Measurements from ENCODE around the gene IRF6.
"Not testable (repeated sequence)": the region's sequence is repeated elsewhere in the genome, so short reads cannot be mapped to it uniquely, and the experiment has no call there.

IRF6 gene

DNA sequence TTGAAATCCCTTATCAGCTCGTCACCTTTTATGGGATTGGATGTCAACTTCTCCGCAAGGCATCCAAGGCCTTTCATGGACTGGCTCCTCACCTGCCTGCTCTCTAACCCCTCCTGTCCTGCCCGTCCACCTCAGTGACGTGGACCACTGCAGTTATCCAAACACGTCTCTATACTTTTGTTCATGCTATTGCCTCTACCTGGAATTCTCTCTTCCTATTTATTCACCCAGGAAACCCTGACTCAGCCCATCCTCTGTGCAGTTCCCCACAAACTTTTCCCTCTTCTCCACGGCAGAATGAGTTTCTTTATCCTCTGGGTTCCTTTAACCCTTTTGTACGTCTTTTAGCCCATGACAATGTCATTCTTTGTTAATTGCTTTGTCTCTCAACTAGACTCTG is 16.8 kb upstream of the IRF6 start:
- DNase-seq: no peak

DNA sequence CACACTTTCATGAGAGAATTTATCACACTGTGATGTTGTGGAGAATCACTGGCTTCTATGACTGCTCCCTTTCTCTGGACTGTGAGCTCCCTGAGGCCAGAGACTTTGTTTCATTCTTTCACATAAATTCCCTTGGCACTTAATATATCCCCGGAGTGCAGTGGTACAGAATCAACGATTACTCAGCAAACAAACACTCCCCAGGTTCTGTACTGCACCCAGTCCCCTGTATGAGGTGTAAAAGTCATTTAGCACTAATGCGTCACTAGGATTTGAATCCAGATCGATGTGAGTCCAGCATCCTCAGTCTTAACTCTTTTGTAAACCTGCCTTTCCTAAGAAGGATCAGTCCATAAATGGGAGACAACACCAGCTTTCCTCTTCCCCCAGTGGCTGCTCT is 15.0 kb upstream of the IRF6 start:
- no peak for DNase-seq

DNA sequence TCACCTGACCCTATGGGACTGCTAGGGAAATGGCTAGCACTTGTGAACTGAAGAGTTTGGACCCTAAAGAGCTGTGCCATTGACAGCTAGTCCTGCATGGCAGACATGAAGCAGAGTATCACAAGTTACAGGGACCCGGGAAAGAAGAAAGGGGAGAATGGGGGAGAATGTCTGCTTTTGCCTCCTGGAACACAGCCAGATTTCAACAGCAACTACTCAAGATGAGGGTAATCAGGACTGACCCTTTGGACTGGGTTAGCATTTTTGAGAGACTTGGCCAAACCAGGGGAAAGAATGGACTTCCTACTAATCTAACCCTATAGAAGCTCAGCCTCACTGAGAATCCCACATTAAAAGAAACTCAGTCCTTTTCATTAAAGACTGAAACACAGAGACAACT is 13.1 kb upstream of the IRF6 start:
- no peak for DNase-seq

DNA sequence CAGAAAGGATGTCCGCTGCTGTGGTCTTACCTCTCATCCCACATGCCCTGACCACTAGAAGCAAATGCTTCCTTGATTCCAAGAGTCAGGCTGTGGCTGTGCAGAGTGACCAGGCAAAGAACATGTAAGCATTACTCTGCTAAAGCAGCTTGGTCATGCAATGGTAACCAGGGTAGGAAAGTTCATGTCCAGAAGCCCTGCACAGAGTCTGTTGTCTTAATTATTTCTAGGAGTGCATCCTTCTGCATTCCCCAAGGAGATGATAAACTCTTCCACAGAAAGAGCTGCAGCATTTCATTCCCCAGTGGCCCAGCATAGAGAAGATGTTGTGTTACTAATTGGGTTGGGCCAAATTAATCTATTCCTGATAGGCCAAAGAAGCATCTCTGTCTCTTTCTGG is 11.7 kb upstream of the IRF6 start:
- DNase-seq: no peak

DNA sequence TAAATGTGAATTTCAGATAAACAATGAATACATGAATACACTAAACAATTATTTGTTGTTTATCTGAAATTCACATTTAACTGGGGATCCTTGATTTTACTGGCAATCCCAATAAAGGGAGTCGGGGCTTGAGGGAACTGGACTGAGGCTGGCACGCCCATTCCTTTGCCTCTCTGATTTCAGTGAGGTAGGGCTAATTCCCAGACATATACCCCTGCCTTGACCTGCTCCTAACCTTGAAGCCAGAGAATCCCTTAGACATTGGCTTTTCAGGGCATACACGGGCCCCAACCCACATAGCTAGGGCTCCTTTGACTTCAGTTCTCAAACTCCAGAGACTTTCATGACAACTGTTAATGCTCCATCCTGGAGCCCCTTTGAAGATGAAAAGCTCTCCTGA is 11.0 kb upstream of the IRF6 start:
- no peak for DNase-seq

DNA sequence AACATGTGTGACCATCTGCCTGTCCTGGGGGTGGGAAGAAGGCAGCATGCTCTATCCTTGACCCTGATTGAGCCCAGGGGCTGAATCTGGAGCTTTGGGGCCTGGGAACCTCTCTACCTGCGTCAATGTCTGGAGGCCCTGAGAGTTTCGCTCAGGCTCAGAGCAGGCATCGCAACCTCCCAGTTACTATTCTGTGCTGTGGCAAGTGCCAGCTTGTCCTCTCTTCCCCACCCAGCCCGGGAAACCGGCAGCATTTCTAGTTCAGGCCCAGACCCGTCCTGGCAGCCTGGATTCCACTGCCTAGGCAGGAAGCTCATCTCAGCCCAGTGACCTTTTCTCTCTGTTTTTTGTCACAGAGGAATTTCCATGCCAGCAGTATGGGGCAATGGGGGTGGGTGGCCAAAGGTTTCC is 10.0 kb upstream of the IRF6 start:
- peak; percentile 86 for DNase-seq

DNA sequence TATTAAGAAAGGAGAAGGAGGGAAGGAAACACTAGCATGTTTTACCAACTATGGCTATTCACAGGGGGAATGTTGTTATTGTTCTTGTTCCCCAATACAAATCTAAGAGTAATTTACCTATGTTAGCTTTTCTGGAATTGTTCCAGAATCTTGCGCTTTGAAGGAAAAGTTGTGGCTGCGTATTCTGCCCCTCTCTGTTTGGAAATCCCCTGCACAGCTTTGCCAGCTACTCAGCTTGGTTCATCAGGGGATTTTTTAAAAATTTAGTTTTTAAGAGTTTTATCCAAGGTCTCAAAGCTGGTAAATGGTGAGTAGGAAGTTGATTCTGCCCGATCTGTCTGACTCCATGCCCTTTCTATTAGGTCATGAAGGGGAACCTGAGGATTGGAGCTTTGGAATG is 9.5 kb upstream of the IRF6 start:
- DNase-seq: peak; percentile 58

DNA sequence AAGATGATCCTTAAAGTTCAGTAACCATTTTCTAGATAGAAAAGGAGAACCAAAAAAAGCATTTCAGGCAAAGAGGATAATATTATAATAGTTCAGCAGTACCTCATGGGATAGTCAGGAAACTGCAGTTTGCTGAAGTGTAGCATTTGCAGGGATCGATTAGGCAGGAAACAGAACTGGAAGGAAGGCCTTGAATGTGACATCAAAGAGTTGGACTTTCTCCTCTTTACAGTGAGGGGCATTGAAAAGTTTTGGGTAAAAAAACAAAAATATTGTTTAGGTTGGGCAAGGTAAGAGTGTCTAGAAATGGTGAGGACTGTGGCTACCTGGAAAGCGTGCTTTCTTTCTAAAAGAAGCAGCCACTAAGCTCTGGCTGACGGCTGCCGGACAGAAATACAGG is 8.0 kb upstream of the IRF6 start:
- DNase-seq: no peak

DNA sequence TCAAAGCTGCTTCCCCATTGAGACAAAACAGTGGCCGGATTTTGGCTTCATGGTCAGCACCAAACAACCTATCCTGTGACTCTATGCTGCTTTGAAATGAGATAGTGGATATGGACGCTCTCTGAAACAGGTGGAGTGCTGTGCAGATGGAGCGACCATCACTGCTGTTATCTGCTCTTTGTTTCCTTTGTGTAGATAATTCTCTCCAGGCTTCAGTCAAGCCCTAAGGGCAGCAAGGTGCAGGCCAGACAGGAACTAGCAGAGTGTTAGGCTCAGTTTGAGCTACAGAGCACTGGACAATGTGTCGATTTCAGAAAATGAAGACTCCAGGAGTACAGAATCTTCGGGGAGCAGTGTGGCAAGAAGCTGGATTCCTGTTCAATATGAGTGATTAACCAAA is 4.8 kb upstream of the IRF6 start:
- DNase-seq: no peak

DNA sequence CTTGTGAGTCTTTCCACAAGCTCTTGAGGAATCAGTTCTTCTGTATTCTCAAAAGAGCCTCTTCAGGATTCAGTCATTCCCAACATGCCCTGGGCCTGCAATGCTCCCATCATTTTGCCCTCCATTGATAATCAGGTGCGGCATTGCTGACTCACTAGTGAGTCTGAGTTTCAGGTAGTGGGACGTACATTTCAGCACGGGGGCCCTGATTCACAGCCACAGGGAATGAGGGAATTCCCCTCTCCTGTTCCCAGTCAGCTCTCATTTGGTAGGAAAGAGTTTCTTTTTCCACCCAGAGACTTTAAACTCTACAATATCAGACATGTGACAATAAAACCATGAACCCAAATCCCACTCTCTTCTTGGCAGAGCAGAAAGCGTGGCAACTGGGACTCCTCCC is 3.7 kb upstream of the IRF6 start:
- no peak for DNase-seq

DNA sequence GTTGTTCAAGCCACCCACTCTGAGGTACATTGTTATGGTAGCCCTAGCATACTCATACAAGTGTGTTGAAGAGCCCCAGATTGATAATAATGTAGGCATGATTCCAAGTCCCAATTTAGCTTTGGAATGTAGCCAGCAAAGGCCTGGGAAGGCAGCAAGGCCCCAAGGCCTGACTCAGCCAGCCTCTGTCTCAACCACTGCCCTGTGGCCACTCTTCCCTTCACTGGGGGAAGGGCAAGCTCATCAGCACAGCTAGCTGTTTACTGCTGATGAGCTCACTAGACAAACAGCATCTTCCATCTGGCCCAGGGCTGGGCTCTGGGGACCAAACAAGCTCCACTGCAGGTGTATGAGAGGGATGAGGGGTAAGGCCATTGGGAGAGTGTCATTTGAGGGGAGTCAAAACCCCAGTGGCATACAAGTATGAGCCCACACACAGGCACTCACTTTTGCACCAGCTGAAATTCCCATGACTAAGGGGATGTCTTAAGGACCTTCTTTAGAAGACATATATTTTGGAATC is 2.2 kb upstream of the IRF6 start:
- DNase-seq: peak; percentile 74

DNA sequence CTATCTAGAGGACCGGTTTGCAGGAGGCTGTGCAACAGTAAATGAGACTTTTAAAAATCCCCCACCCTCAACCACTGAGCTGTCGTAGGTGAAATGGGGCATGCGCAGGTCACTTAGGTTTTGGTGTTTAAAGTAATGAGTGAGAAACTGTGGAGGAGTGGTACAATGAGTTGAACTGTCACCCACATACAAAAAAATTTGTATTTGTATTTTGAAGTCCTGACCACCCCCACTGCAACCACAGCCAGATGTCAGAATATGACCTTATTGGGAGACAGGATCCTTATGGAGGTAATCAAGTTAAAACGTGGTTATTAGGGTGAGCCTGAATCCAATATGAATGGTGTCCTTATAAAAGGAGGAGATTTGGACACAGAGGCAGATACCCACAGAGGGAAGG is 1.6 kb upstream of the IRF6 start:
- no peak for DNase-seq

DNA sequence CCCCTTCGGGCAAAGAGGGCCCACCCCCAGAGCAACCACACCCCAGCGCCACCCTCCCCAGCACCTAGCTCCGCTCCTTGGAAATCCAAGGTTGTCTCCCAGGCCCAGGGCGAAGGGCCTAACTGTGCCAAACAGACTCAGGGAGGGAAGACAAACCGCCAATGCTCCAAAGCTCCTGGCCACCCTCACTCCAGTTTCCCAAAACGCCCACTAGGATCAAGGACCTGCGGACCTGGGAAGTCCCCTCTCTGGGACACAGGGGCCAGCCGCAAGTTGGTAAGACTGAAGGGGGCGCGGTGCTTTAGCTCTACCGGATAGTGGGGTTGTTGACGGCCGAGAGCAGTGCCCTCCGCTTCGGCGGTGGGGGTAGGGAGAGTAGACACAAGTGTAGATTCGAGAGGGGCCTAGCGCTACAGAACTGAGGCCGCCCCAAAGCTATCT is 581 bp downstream of the IRF6 start:
- no peak for DNase-seq

DNA sequence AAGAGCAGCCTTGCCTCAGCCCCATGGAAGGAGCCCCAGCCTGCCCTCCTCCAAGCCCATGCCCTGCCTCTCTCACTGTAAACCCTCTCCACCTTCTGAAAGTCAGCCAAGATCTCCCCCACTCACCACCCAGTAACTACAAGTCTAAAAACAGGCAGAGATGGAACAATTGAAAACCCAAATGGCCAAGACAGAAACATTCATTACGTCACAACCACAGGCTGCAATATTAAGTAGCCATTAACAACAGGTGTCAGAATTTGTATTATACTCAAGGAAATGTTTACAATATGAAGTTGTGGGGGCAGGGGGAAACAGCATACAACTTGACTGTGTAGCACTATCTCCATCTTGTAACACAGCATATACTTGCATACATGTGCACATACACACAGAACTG is 2.4 kb downstream of the IRF6 start:
- DNase-seq: no peak

DNA sequence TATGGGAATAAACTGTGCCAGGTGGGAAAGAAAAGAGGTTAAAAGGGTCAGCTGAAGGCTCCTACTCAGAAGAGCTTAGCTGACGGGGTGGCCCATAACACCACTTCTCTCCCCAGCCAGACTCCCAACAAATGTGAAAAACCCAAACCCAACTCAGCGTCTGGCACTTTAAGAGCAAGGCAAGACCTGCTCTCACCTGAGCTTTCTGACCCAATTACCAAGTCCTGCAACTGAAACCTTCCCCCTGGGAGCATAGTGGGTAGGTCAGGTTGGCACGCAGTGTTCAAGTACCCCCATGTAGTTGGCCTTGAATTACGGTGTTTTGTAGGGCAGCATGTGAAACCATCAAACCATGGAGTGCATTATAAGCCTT is 3.2 kb downstream of the IRF6 start:
- DNase-seq: no peak

DNA sequence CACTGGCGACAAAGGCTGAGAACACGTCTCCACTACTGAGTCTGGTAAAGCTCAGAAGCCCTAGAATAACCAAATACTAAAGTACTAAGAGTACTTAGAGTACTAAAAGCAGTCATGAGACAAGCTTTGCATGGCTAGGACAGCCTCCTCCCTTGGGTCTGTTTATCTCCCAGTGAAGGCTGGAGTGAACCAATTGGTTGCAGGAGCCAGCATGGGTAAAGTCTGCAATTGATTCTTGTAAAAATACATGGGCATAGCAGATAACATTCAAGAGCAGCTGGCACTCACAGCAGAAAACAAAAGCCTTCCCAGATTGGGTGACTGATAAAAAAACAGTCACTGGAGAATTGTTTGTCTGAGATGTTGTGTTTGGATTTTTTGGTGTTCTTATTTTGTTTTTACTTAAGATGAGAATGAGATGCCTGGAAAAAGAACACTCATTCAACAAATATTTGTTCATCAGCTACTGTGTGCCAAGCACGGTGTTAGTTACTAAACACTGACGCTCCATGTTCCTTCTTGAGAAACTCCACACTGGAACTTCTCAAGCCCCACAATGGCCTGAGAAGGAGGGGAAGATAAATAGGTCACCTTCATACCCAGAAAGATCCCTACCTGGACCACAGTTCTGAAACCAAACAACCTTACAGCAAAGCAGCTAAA is 3.7 kb downstream of the IRF6 start:
- DNase-seq: peak; percentile 56

DNA sequence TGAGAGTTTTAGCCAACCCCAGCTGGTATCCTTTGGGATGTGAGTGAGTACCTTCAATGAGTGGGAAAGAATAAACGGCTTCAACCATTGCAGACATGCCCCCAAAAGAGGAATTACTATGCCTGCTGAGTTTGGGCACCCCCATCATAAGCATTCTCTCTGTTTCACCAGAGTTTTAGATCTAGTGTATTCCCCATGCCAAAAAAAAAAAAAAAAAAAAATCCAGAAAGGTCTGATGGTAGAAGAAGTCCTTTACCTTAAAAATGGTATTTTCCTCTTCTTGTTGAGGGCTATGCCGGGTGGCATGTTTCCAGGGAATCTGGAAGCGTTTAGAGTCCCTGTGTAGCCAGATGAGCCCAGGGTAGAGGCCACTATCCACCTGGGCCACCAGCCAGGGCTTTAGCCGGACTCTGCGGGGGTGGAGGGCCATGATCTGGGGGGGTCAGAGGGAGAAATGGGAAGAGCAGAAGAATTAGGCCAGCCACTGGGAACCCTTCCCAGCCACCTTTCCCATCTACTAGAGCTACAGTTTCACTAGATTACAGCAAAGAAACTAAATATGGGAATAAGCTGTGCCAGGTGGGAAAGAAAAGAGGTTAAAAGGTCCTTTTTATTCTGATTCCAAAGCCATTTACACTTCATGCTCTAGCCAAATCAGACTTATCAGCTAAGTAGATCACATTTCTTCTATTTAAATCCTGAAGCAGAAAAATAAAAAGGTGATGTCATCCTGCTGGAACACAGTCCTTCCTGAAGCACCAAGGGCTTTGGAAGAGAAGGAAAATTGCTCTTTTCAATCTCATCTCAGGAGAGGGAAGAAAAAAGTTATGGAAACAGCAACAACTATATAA is 4.7 kb downstream of the IRF6 start:
- DNase-seq: no peak

DNA sequence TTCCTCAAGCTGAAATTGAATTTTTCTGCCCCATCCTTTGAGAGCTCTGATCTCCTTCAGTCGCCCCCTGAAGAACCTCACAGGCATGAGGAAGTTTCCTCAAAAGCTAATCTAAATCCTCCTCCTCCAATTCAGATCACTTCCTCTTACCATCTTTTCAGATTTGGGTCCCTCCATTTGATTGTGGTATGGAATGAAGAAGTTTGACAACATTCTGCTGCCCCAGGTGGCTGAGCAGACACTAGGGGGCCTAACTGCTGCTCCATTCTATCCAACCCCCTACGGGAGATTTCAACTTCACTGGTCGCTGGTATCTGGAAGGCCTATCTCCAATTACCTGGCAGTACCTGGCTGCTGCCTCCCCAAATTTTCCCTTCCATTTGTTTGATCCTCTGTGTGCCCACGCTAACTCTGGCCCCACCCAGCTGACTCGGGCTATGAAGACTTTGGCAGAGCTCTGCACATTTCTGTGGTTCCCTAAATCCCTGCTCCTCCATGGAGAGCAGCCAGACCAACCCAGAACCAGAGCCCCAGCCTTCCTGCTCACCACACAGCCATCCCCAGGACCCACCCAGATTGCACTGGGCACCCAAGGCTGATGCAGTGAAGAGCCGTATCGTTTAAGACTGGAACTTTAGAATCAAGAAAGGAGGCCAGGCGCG is 7.8 kb downstream of the IRF6 start:
- DNase-seq: no peak

DNA sequence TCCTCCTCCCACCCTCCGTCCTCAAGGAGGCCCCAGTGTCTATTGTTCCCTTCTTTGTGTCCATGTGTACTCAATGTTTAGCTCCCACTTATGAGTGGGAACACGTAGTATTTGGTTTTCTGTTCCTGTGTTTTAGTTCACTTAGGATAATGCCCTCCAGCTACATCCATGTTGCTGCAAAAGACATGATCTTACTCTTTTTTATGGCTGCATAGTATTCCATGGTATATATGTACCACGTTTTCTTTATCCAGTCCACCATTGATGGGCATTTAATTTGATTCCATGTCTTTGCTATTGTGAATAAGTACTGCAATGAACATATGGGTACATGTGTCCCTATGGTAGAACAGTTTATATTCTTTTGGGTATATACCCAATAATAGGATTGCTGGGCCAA is 12.2 kb downstream of the IRF6 start:
- DNase-seq: not testable (repeated sequence)

DNA sequence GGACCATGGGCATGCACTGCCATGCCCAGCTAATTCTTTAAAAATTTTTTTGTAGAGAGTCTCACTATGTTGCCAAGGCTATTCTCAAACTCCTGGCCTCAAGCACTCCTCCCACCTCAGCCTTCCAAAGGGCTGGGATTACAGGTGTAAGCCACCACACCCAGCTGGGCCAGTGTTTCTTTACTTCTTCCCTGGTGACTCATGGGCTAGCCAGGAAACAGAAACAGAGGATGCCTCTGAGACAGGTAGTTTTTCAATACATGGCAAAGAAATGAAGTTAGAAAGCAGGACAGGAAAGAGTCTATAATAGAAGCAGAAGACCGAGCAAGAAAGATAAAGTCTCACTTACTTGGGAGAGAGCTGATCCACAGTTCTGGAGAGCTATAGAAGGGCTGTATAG is 14.0 kb downstream of the IRF6 start:
- DNase-seq: no peak

DNA sequence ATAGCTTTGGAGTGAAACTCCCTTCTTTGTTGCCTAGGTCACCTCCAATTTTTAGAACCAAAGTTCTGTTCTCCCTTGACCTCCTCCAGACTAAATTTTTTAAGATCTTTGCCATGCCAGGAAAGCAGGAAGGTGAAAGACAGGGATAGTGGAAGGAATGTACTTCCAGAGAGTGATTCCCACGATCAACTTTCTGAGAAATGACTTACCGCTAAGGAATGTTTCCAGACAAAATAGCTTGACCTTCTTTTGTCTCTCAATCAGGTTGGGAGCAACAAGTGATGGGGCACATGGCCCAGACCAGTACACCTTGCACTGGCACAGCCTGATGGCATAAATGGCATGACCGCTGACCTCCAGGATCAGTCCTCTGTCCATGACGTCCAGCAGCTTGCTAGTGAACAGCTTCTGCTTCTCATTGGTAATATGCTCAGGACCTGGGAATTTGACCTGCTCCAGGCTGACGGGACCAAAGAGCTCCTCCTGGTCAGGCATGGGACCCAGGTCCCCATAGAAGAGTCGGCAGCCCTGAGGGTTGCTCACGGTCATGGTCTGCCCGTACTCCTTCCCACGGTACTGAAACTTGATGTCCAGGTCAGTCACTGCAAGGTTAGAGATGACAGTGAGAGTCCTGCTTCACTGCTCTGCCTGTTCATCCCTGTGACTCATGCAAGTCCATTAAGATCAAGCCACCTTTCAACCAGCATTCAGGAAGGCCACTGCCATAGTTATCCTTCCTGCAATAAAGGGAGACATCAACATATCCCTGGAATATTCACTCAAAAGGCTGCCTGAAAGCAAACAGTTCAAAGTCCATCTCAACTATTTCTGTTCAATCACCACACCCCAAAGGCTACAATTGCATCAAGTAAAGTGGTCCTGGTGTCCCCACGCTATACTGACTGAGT is 15.4 kb downstream of the IRF6 start:
- DNase-seq: no peak

DNA sequence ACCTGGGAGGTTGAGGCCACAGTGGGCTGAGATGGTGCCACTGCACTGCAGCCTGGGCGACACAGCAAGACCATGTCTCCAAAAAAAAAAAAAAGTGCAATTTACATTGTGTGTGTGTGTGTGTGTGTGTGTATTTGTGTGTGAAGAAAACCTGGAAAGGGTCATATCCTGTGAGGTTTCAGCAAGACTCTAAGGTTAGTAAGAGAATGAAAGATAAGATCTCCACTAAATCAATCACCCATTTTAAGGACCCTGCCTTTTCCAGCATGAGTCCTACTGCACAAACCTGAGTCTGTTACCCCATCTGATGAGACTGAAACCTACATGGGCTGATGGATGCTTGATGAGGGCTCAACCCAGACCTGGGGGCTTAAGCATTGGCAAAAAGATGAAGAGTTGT is 16.7 kb downstream of the IRF6 start:
- no peak for DNase-seq

DNA sequence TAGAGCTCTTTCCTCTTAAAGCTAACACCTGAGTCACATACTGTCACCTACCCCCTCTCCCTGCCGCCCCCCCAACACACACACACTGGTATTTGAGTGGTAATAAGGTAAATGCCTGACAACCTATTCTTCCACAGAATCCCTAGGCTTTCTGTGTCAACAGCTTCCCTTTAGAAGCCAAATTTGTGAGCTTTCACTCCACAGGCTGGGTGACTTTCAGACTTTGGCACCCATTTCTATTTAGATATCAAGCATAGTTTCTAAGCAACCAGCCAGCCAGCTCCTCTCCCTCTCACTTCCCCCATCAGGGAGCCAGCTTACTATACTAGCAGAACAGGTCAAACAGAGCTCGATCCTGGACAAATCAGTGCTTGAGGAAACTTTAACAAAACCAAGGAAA is 18.4 kb downstream of the IRF6 start:
- no peak for DNase-seq
